Smooth muscle cell (in vitro differentiated cells): Measurements from ENCODE around the gene SLC4A2. TPM values are rescaled to one million over a fixed set of nuclear protein-coding genes. Genes with fewer than 3 reads are reported as not detected.
A peak's percentile ranks its signal among the peaks of the same experiment; 100 is the strongest.

ENCODE experiments used
- DNase-seq: peaks from one replicate; lab custom pipeline; 2025; ENCODE audit not compliant: unreplicated experiment; lab: John Stamatoyannopoulos, UW
- H2AFZ ChIP-seq: fragments of 200-600 bp; sonication (generic); 2 replicates; pipeline ENCODE4 v1.6.0; 2016; ENCODE audit warnings: antibody characterized with exemption, low read depth, mild to moderate bottlenecking
- H3F3A ChIP-seq: fragments of 200-600 bp; sonication (generic); 2 replicates; pipeline ENCODE4 v1.6.0; 2017; ENCODE audit warnings: antibody characterized with exemption, low read depth
- H3K27ac ChIP-seq: fragments of 200-600 bp; sonication (generic); 2 replicates; pipeline ENCODE4 v1.5.1; 2016; ENCODE audit warnings: low read depth, mild to moderate bottlenecking
- H3K27me3 ChIP-seq: fragments of 200-600 bp; sonication (generic); 2 replicates; pipeline ENCODE4 v1.6.1; 2016; ENCODE audit warnings: low read depth, mild to moderate bottlenecking
- H3K36me3 ChIP-seq: fragments of 200-600 bp; sonication (generic); 2 replicates; pipeline ENCODE4 v1.5.1; 2016; ENCODE audit warnings: low read depth
- H3K4me1 ChIP-seq: fragments of 200-600 bp; sonication (generic); 2 replicates; pipeline ENCODE4 v1.5.1; 2016; ENCODE audit warnings: low read depth
- H3K4me2 ChIP-seq: fragments of 200-600 bp; sonication (generic); 2 replicates; pipeline ENCODE4 v1.6.0; 2016; ENCODE audit warnings: mild to moderate bottlenecking
- H3K4me3 ChIP-seq: fragments of 200-600 bp; sonication (generic); 2 replicates; pipeline ENCODE4 v1.5.1; 2016; ENCODE audit warnings: mild to moderate bottlenecking
- H3K79me2 ChIP-seq: fragments of 200-600 bp; sonication (generic); 2 replicates; pipeline ENCODE4 v1.6.0; 2016; ENCODE audit warnings: low read depth, mild to moderate bottlenecking
- H3K9ac ChIP-seq: fragments of 200-600 bp; sonication (generic); 2 replicates; pipeline ENCODE4 v1.6.0; 2016; ENCODE audit warnings: low read depth
- H3K9me3 ChIP-seq: fragments of 200-600 bp; sonication (generic); replicated peaks from 2 replicates; pipeline ENCODE4 v1.5.1; 2016; ENCODE audit warnings: low read depth
- H4K20me1 ChIP-seq: fragments of 200-600 bp; sonication (generic); 2 replicates; pipeline ENCODE4 v1.6.0; 2016; ENCODE audit warnings: low read depth
- WGBS: methylation state at CpG from one replicate; pipeline ENCODE4 v1.1.7; 2016; ENCODE audit warnings: low lambda C conversion rate; 5-methylcytosine and 5-hydroxymethylcytosine counted together
- polyA plus RNA-seq: library from polyadenylated mRNA; unstranded; fragments of >200 nt; fragmentation: Nextera tagmentation; extraction: Ambion mirVana; gene quantifications from 2 replicates; pipeline ENCODE4 v1.2.1, GENCODE V29; 2016
- total RNA-seq: library from RNA; depleted of rRNA; stranded (reverse); fragments of >200 nt; gene quantifications from 2 replicates; pipeline ENCODE4 v1.2.3, GENCODE V29; 2014
- TF ChIP-seq, protein P1 (sequence below): fragments of 200-600 bp; sonication (generic); IDR thresholded peaks from 2 replicates; pipeline ENCODE4 v1.5.1; 2017; ENCODE audit warnings: borderline replicate concordance, mild to moderate bottlenecking, antibody characterized with exemption; ENCODE audit not compliant: insufficient read depth, poor library complexity, severe bottlenecking

The SLC4A2 gene
- total and polyA plus RNA-seq, 2 experiments from 2014 or later, result 89.3 to 96.4 TPM

DNA sequence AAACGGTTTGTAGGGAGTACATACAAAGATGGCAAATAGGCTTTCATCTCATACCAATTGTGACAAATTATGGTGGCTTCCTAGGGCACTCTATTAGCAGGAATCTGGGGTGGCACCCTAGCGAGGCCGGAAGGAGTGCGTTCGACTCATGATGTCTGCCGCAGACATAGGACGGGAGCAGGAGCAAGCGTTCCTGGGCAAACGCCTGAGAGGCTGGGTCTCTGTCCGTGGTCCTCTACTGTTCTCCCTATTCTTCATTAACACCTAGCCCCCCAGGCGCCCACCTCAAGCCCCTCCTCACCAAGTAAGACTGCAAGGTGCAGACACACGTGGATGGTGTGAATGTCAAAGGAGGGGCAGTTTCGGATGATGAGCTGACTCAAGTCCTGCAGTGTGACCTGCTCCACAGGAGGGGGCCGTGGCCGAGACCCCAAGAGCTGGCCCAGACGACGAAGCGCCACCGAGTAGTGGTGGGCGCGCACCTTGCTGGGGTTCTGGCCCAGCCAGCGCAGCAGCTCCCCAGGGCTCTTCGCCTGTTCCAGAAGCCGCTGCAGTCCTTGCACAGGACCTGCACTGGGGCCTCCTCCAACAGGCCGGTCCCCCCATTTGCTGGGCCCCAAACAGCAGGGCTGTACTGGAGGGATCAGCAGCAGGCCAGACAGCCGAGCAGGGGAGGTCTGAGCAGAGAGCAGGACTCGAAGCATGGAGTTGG is 20.0 kb downstream of the SLC4A2 start:
- H3K4me2 ChIP-seq, result peak overlapping the region; percentile 97
- H3K79me2 ChIP-seq, result peaks cover 33% of the 10 kb centered on the region
- no peaks in the 10 kb centered on the region for H3K9me3 ChIP-seq
- TF ChIP-seq, protein P1, sequence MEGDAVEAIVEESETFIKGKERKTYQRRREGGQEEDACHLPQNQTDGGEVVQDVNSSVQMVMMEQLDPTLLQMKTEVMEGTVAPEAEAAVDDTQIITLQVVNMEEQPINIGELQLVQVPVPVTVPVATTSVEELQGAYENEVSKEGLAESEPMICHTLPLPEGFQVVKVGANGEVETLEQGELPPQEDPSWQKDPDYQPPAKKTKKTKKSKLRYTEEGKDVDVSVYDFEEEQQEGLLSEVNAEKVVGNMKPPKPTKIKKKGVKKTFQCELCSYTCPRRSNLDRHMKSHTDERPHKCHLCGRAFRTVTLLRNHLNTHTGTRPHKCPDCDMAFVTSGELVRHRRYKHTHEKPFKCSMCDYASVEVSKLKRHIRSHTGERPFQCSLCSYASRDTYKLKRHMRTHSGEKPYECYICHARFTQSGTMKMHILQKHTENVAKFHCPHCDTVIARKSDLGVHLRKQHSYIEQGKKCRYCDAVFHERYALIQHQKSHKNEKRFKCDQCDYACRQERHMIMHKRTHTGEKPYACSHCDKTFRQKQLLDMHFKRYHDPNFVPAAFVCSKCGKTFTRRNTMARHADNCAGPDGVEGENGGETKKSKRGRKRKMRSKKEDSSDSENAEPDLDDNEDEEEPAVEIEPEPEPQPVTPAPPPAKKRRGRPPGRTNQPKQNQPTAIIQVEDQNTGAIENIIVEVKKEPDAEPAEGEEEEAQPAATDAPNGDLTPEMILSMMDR, result no peak
- H3K4me1 ChIP-seq, result peaks cover 24% of the 10 kb centered on the region
- no peak for DNase-seq
- H4K20me1 ChIP-seq, result peaks cover 21% of the 10 kb centered on the region
- WGBS, result 90% methylated on average over 27 of the region's 27 CpGs
- no peaks in the 10 kb centered on the region for H3K36me3 ChIP-seq
- H3K9ac ChIP-seq, result peak overlapping the region; percentile 93
- no peaks in the 10 kb centered on the region for H3K27me3 ChIP-seq
- H3F3A ChIP-seq, result peaks cover 22% of the 10 kb centered on the region
- no peak overlapping the region for H2AFZ ChIP-seq
- no peak overlapping the region for H3K27ac ChIP-seq
- H3K4me3 ChIP-seq, result peak overlapping the region; percentile 94

- TF ChIP-seq, protein P1, result no peak
- DNase-seq, result no peak
- H3K4me1 ChIP-seq, result peaks cover 25% of the 10 kb centered on the region
- H3K27ac ChIP-seq, result peak overlapping the region; percentile 80
- H3K36me3 ChIP-seq, result no peaks in the 10 kb centered on the region
- H3F3A ChIP-seq, result peaks cover 25% of the 10 kb centered on the region
- H4K20me1 ChIP-seq, result peaks cover 21% of the 10 kb centered on the region
- no peaks in the 10 kb centered on the region for H3K9me3 ChIP-seq
- H3K4me2 ChIP-seq, result peak overlapping the region; percentile 97
- H3K27me3 ChIP-seq, result no peaks in the 10 kb centered on the region
- peak overlapping the region; percentile 77 for H2AFZ ChIP-seq
- peak overlapping the region; percentile 93 for H3K9ac ChIP-seq
- H3K4me3 ChIP-seq, result peak overlapping the region; percentile 94
- 1% methylated on average over 29 of the region's 31 CpGs for WGBS
- peaks cover 33% of the 10 kb centered on the region for H3K79me2 ChIP-seq
Observed at GRCh38 chr7:151080067-151080521, 20.7 kb downstream of the SLC4A2 start.

DNA sequence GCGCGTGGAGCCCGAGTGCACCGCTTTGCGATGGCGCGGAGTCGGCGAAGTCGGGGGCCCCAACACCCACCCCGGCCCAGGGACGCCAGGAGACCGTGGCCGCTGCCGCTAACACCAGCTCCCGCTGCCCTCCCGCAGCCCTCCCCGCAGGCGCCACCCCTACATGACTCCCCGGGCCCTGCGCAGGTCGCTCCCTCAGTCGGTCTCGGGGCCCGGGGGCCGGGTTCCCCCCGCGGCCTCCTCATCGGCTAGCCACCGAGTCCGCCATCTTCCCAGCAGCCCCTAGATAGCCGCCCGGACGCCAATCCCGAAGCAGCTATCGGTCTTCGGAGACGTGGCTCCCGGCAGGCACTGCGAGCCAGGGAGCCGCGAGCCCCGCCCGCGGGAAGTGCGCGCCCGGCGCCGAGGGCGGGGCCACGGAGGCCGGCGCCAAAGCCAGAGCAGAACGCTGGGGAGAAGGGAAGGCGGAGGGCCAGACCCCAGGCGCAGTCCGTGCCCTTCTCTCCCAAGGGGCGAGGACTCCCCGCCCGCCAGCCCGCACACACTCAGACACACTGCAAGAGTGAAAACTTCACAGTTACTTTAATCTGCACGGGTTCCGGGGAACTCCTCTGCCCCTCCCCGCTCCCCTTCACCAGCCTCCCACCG is 21.3 kb downstream of the SLC4A2 start, which contains the start of gene FASTK:
Gene FASTK, minus strand, starts transcription at position 288 of the 648 bp plus-strand sequence. Its CDS starts 43 bp downstream, at position 245.
- TF ChIP-seq, protein P1, result no peak
- H3K4me2 ChIP-seq, result peak within 1 kb of the TSS; percentile 97
- H3K9ac ChIP-seq, result peak within 1 kb of the TSS; percentile 93
- H3K9me3 ChIP-seq, result no peaks in the 10 kb centered on the region
- peaks cover 33% of the 10 kb centered on the region for H3K79me2 ChIP-seq
- no peaks in the 10 kb centered on the region for H3K27me3 ChIP-seq
- peaks cover 30% of the 10 kb centered on the region for H3F3A ChIP-seq
- H3K36me3 ChIP-seq, result no peaks in the 10 kb centered on the region
- peaks cover 29% of the 10 kb centered on the region for H3K4me1 ChIP-seq
- peaks cover 19% of the 10 kb centered on the region for H4K20me1 ChIP-seq
- peak; percentile 64 for DNase-seq
- peak within 1 kb of the TSS; percentile 94 for H3K4me3 ChIP-seq
- whole genome bisulfite sequencing, result under 1% methylated on average over 53 of the region's 66 CpGs
- peak within 1 kb of the TSS; percentile 77 for H2AFZ ChIP-seq
- peak within 1 kb of the TSS; percentile 80 for H3K27ac ChIP-seq
